Activated T-cell treated with anti-CD3 and anti-CD28 coated beads, Interleukin-2, amount 50 U/mL, for 4 hours (primary cell): Measurements from ENCODE around the gene PAPPA2. TPM values are rescaled to one million over a fixed set of nuclear protein-coding genes. Genes with fewer than 3 reads are reported as not detected.
"Not testable (repeated sequence)": the region's sequence is repeated elsewhere in the genome, so short reads cannot be mapped to it uniquely, and the experiment has no call there.

Experiments used
- ATAC-seq, 2 donors: fragments of 200-7000 bp; cut with Tn5 transposase; one replicate each; pipeline ENCODE4 v1.10.0; 2021
- DNase-seq: peaks from one replicate; pipeline ENCODE4 v3.0.0-alpha.2; 2020
- H3K27me3 Mint-ChIP-seq: one replicate; pipeline ENCODE4 v1.8.0; 2021; ENCODE audit warnings: low read depth, mixed read lengths
- H3K36me3 Mint-ChIP-seq: one replicate; pipeline ENCODE4 v1.8.0; 2022; ENCODE audit warnings: mixed read lengths; ENCODE audit not compliant: insufficient read depth
- H3K4me1 Mint-ChIP-seq: one replicate; pipeline ENCODE4 v1.8.0; 2021; ENCODE audit warnings: low read depth, mixed read lengths
- H3K4me3 Mint-ChIP-seq: one replicate; pipeline ENCODE4 v1.8.0; 2021; ENCODE audit warnings: mild to moderate bottlenecking, moderate library complexity, mixed read lengths
- H3K9me3 Mint-ChIP-seq: one replicate; pipeline ENCODE4 v1.8.0; 2021; ENCODE audit warnings: mixed read lengths
- total RNA-seq, 3 donors: library from RNA; stranded (reverse); gene quantifications; one replicate each; pipeline ENCODE4 v1.2.1, GENCODE V29; 2021

PAPPA2 gene
- total RNA-seq, 3 donors from 2014 or later = 0.05 TPM; not detected in 2

- Mint-ChIP-seq H3K4me1 (no peaks in the 10 kb centered on the region), H3K36me3 (no peaks in the 10 kb centered on the region), H3K27me3 (peaks cover 24% of the 10 kb centered on the region), H3K4me3 (no peak overlapping the region), H3K9me3 (no peaks in the 10 kb centered on the region)
- ATAC-seq (no peak), DNase-seq (no peak)
Observed at GRCh38 chr1:176552217-176552991, 89.4 kb downstream of the PAPPA2 start.

DNA sequence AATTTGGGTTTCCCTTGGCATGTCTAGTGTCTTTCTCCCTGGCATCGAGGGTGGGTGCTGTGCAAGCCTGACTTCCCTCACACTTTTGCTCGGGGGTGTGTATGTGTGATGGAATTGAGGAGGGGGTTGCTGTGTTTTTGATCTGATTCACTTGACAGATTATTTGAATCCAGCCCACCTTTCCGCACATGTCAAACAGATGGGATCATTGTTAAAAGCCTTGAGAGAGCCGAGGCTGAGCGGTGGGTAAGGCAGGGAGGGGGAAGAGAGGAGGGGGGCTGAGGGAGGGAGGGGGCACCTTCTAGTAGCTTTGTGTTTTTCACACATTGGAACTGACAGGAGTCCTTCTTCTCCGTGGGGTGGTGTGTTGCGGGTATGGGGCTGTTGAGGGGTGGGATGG is 90.0 kb downstream of the PAPPA2 start:
- Mint-ChIP-seq H3K27me3 (peaks cover 24% of the 10 kb centered on the region), H3K4me1 (no peaks in the 10 kb centered on the region), H3K36me3 (no peaks in the 10 kb centered on the region), H3K9me3 (no peaks in the 10 kb centered on the region), H3K4me3 (no peak overlapping the region)
- DNase-seq (no peak), ATAC-seq (no peak)

DNA sequence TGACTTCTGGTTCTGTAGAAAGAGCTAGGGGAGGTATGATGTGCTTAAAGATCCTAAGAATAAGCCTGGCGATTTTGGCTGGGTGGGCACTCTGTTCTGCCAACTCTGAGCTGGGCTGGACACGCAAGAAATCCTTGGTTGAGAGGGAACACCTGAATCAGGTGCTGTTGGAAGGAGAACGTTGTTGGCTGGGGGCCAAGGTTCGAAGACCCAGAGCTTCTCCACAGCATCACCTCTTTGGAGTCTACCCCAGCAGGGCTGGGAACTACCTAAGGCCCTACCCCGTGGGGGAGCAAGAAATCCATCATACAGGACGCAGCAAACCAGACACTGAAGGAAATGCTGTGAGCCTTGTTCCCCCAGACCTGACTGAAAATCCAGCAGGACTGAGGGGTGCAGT is 93.3 kb downstream of the PAPPA2 start:
- no peak for DNase-seq
- H3K4me1 Mint-ChIP-seq = no peaks in the 10 kb centered on the region
- H3K4me3 Mint-ChIP-seq = no peak overlapping the region
- H3K36me3 Mint-ChIP-seq = no peaks in the 10 kb centered on the region
- no peaks in the 10 kb centered on the region for H3K9me3 Mint-ChIP-seq
- ATAC-seq = no peak
- H3K27me3 Mint-ChIP-seq = peaks cover 23% of the 10 kb centered on the region

DNA sequence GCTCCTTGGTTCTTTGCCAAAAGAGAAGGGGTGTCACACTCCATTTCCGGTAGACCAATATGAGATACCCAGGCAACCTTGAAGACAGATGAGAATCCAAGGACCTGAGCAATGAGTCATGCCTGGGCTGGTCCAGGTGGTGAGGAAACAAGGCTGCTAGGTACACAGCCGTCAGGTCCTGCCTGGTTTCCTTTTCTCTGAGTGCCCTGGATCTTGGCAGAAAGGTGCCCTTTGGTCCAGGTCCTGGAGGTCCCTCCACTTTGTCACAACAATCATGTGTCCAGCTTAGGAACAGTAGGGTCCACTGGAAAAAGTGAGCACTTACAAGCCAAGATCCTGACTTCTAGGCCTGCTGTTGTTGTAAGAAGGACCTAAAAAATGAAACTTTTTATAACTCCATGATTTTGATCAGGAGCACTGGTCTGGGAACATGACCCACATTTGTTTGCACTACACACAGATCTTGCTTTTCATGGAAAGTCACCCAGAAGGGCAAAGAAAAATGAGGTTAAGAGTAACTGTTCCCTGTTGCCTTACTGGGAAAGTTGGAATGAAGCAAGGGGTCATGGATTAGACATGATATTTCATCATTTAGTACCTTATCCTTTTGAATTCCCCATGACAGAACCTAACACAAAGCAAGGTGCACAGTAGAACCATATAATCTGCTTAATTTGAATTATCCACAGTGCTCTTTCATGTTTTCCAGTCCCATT is 94.7 kb downstream of the PAPPA2 start:
- no peaks in the 10 kb centered on the region for H3K36me3 Mint-ChIP-seq
- H3K4me3 Mint-ChIP-seq = no peak overlapping the region
- H3K4me1 Mint-ChIP-seq = no peaks in the 10 kb centered on the region
- DNase-seq = no peak
- no peak for ATAC-seq
- peaks cover 11% of the 10 kb centered on the region for H3K27me3 Mint-ChIP-seq
- no peaks in the 10 kb centered on the region for H3K9me3 Mint-ChIP-seq

- Mint-ChIP-seq H3K36me3 (no peaks in the 10 kb centered on the region), H3K27me3 (peaks cover 8% of the 10 kb centered on the region), H3K4me3 (no peak overlapping the region), H3K9me3 (no peaks in the 10 kb centered on the region), H3K4me1 (no peaks in the 10 kb centered on the region)
- DNase-seq (no peak), ATAC-seq (no peak)
Observed at GRCh38 chr1:176558561-176558960, 95.6 kb downstream of the PAPPA2 start.

- ATAC-seq = no peak
- no peaks in the 10 kb centered on the region for H3K4me1 Mint-ChIP-seq
- peaks cover 8% of the 10 kb centered on the region for H3K27me3 Mint-ChIP-seq
Observed at GRCh38 chr1:176559474-176559873, 96.5 kb downstream of the PAPPA2 start.

GRCh38 chr1:176559878-176560277 is 96.9 kb downstream of the PAPPA2 start:
- peak in 1 of 2 donors; percentile 43 for ATAC-seq

More at GRCh38 chr1:176559474-176559873, 96.5 kb downstream of the PAPPA2 start:
- H3K9me3 Mint-ChIP-seq = no peaks in the 10 kb centered on the region
- no peaks in the 10 kb centered on the region for H3K36me3 Mint-ChIP-seq
- no peak for DNase-seq
- no peak overlapping the region for H3K4me3 Mint-ChIP-seq

GRCh38 chr1:176560681-176561080 is 97.7 kb downstream of the PAPPA2 start:
- peaks cover 2% of the 10 kb centered on the region for H3K27me3 Mint-ChIP-seq
- no peak overlapping the region for H3K4me3 Mint-ChIP-seq
- ATAC-seq = no peak
- H3K4me1 Mint-ChIP-seq = no peaks in the 10 kb centered on the region
- DNase-seq = no peak
- no peaks in the 10 kb centered on the region for H3K9me3 Mint-ChIP-seq
- no peaks in the 10 kb centered on the region for H3K36me3 Mint-ChIP-seq

More at GRCh38 chr1:176559878-176560277, 96.9 kb downstream of the PAPPA2 start:
- no peak for DNase-seq
- no peaks in the 10 kb centered on the region for H3K36me3 Mint-ChIP-seq
- peaks cover 6% of the 10 kb centered on the region for H3K27me3 Mint-ChIP-seq
- H3K4me3 Mint-ChIP-seq = no peak overlapping the region
- no peaks in the 10 kb centered on the region for H3K9me3 Mint-ChIP-seq
- no peaks in the 10 kb centered on the region for H3K4me1 Mint-ChIP-seq

DNA sequence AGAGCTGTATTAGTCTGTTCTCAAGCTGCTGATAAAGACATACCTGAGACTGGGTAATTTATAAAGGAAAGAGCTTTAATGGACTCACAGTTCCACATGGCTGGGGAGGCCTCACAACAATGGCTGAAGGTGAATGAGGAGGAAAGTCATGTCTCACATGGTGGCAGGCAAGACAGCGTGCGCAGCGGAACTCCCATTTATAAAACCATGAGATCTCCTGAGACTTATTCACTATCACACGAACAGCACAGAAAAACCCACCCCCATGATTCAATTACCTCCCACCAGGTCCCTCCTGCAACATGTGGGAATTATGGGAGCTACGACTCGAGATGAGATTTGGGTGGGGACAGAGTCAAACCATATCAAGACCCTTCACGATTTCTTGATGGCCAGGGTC is 98.8 kb downstream of the PAPPA2 start:
- not testable (repeated sequence) for ATAC-seq, H3K36me3 Mint-ChIP-seq, H3K27me3 Mint-ChIP-seq, DNase-seq, H3K4me1 Mint-ChIP-seq, H3K9me3 Mint-ChIP-seq, H3K4me3 Mint-ChIP-seq

- ATAC-seq (no peak), DNase-seq (no peak)
- no peaks in the 10 kb centered on the region for H3K4me1 Mint-ChIP-seq
- H3K36me3 Mint-ChIP-seq = no peaks in the 10 kb centered on the region
- H3K4me3 Mint-ChIP-seq = no peak overlapping the region
- H3K9me3 Mint-ChIP-seq = no peaks in the 10 kb centered on the region
- peaks cover 7% of the 10 kb centered on the region for H3K27me3 Mint-ChIP-seq
Observed at GRCh38 chr1:176566004-176566975, 103.3 kb downstream of the PAPPA2 start.

GRCh38 chr1:176567190-176567794 is 104.3 kb downstream of the PAPPA2 start:
- Mint-ChIP-seq H3K4me1 (no peaks in the 10 kb centered on the region), H3K27me3 (peaks cover 7% of the 10 kb centered on the region), H3K4me3 (no peak overlapping the region), H3K36me3 (no peaks in the 10 kb centered on the region), H3K9me3 (no peaks in the 10 kb centered on the region)
- no peak for ATAC-seq
- no peak for DNase-seq

DNA sequence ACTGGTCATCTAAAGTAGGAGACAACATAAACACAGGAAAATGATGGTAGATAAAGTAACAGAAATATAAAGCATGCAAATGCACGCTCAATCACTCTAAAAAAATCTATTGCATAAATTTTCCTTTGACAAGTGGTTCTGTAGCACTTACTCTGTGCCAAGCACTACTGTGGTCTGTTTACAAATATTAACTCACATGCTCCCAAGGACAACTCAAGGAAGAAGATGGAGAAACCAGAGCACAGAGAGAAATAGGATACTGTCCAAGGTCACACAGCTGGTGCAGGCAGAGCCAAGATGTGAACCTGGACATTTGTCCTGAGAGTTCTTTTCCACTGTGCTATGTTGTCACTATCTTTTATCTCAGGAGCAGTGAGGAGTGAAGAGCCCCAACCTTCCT is 105.2 kb downstream of the PAPPA2 start:
- H3K9me3 Mint-ChIP-seq = no peaks in the 10 kb centered on the region
- ATAC-seq (no peak), DNase-seq (no peak)
- H3K36me3 Mint-ChIP-seq = no peaks in the 10 kb centered on the region
- H3K4me3 Mint-ChIP-seq = no peak overlapping the region
- H3K4me1 Mint-ChIP-seq = no peaks in the 10 kb centered on the region
- H3K27me3 Mint-ChIP-seq = peaks cover 7% of the 10 kb centered on the region

- ATAC-seq = no peak
- Mint-ChIP-seq H3K9me3 (no peaks in the 10 kb centered on the region), H3K36me3 (no peaks in the 10 kb centered on the region), H3K4me3 (no peak overlapping the region), H3K27me3 (no peaks in the 10 kb centered on the region), H3K4me1 (no peaks in the 10 kb centered on the region)
- DNase-seq = no peak
Observed at GRCh38 chr1:176574756-176575155, 111.8 kb downstream of the PAPPA2 start.

DNA sequence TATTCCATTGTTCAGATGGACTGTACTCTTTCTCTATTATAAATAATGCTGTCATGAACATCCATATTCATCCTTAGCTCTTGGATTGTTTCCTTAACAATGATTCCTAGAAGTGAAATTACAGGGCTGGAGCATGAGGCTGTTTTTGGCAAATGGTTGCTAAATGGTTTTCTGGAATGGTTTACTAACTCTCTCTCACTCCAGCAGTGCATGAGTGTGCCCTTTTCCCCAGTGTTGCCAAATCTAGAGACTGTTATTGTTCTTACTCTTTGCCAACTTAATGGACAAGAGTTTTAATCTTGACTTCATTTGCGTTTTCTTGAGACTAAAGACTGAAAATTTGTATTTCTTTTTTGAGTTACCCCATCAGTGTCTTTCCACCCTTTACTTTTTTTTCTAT is 113.0 kb downstream of the PAPPA2 start:
- no peak overlapping the region for H3K4me3 Mint-ChIP-seq
- no peaks in the 10 kb centered on the region for H3K4me1 Mint-ChIP-seq
- DNase-seq = no peak
- no peak for ATAC-seq
- H3K27me3 Mint-ChIP-seq = no peaks in the 10 kb centered on the region
- H3K9me3 Mint-ChIP-seq = no peaks in the 10 kb centered on the region
- no peaks in the 10 kb centered on the region for H3K36me3 Mint-ChIP-seq
